ENCODE measurements around the gene EPN3. TPM values are rescaled to one million over a fixed set of nuclear protein-coding genes. Genes with fewer than 3 reads are reported as not detected.

The EPN3 gene
- total RNA-seq, 2 donors from 2014 or later: not detected

GRCh38 chr17:50558941-50559614 is 26.5 kb downstream of the EPN3 start:
- no peak for ATAC-seq (replicated peaks)
- Mint-ChIP-seq H3K27ac (no peak overlapping the region), H3K27me3 (peaks cover 26% of the 10 kb centered on the region), H3K36me3 (ENCODE audit: low read depth) (no peaks in the 10 kb centered on the region), H3K4me3 (peak overlapping the region; percentile 73), H3K9me3 (no peaks in the 10 kb centered on the region), H3K4me1 (peaks cover 6% of the 10 kb centered on the region)

DNA sequence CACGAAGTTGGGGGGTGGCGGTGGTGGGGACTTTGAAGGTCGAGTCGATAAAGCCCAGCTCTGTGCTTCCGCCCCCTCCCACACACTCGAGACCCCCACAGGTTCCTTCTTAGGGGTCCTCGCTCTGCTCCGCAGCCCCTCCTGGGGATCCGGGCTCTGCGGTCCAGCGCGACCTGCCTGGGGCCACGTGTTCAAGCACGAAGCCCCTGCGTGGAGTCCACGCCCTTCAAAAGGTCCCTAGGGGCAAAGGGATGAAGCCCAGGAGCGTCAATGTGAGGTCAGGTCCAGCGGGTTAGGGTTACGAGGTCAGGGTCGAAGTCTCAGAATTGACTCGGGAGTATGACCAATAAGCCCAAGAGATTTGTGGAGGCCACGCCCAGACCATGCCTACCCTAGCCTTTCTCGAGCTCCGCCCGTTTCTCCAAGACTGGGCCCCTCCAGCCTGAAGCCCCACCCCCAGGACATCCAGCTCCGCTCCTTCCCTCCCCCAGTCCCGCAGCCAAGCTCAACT is 27.2 kb downstream of the EPN3 start:
- H3K27me3 Mint-ChIP-seq: peaks cover 29% of the 10 kb centered on the region
- no peaks in the 10 kb centered on the region for H3K9me3 Mint-ChIP-seq
- H3K36me3 Mint-ChIP-seq (ENCODE audit: low read depth): no peaks in the 10 kb centered on the region
- H3K4me3 Mint-ChIP-seq: peak overlapping the region; percentile 73
- peak; percentile 38 for ATAC-seq (replicated peaks)
- no peak overlapping the region for H3K27ac Mint-ChIP-seq
- H3K4me1 Mint-ChIP-seq: peaks cover 2% of the 10 kb centered on the region

GRCh38 chr17:50560185-50560824 is 27.8 kb downstream of the EPN3 start, which contains the start of gene CACNA1G:
TSS of gene CACNA1G (plus strand) at chr17:50560715. CDS start at chr17:50561460, 745 bp downstream.
- ATAC-seq (replicated peaks): peak; percentile 96
- Mint-ChIP-seq H3K36me3 (ENCODE audit: low read depth) (no peaks in the 10 kb centered on the region), H3K27ac (no peak within 1 kb of the TSS), H3K4me3 (peak within 1 kb of the TSS; percentile 73), H3K4me1 (no peaks in the 10 kb centered on the region), H3K9me3 (no peaks in the 10 kb centered on the region), H3K27me3 (peaks cover 35% of the 10 kb centered on the region)

DNA sequence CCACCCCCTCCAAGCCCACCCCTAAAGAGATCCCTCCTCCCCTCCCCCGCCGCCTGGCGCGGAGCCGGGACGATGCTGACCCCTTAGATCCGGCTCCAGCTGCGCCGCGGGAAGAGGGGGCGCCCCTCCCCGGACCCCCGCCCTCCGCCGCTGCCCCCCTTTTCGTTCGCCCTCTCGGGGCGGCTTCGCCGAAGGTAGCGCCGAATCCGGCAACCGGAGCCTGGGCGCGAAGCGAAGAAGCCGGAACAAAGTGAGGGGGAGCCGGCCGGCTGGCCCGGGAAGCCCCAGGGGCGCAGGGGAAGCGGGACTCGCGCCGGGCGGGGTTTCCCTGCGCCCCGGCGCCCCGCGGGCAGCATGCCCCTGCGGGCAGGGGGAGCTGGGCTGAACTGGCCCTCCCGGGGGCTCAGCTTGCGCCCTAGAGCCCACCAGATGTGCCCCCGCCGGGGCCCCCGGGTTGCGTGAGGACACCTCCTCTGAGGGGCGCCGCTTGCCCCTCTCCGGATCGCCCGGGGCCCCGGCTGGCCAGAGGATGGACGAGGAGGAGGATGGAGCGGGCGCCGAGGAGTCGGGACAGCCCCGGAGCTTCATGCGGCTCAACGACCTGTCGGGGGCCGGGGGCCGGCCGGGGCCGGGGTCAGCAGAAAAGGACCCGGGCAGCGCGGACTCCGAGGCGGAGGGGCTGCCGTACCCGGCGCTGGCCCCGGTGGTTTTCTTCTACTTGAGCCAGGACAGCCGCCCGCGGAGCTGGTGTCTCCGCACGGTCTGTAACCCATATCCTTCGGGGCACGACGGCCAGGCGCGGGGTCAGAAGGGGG is 28.6 kb downstream of the EPN3 start:
- Mint-ChIP-seq H3K4me3 (no peak overlapping the region), H3K27me3 (peaks cover 42% of the 10 kb centered on the region)
- no peak for ATAC-seq (replicated peaks)

GRCh38 chr17:50561746-50562141 is 29.2 kb downstream of the EPN3 start:
- no peak for ATAC-seq (replicated peaks)

More for the DNA sequence above, 28.6 kb downstream of the EPN3 start:
- H3K4me1 Mint-ChIP-seq: peaks cover 5% of the 10 kb centered on the region
- no peaks in the 10 kb centered on the region for H3K9me3 Mint-ChIP-seq
- H3K36me3 Mint-ChIP-seq (ENCODE audit: low read depth): no peaks in the 10 kb centered on the region
- no peak overlapping the region for H3K27ac Mint-ChIP-seq

DNA sequence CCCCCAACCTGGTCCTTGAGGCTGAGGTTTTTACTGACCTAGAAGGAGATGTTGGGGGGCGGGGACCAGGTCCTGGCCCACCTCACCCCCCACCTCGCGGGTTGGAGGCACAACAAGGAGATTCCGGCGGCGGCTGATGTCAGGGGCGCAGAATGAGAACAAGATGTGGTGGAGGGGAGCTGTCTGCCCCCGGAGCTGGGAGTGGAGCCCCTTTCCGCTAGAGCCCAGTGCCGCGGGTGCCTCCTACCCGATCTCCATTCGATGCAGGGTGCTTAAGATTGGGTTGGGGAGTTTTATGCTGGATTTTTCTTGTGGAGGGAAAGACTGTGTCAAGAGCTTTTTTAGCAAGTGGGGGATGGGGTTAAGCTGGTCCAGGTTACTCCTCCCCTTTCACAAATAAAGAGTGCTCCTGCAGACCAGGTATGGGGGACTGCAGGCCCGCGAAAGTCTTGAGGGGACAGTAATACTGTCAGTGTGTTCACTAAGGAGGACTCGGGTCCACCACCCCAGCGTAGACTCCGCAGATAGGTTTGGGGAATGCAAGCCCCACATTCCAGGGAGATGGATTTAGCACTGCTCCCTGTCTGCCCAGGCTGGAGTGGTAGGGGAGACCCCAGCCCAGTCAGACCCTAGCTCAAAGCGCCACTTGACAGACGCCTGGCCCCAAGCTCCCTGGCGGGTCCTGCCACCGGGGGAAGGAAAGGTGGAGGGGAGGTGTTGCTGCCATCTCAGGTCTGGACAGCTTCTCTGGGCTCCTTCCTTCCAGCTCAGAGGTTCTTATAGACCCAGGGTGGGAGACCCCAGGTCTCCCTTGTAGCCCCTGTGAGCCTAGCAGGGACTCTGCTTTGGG is 29.9 kb downstream of the EPN3 start:
- Mint-ChIP-seq H3K36me3 (ENCODE audit: low read depth) (no peaks in the 10 kb centered on the region), H3K9me3 (no peaks in the 10 kb centered on the region), H3K4me3 (peak overlapping the region; percentile 13), H3K4me1 (peaks cover 5% of the 10 kb centered on the region), H3K27me3 (peaks cover 47% of the 10 kb centered on the region), H3K27ac (no peak overlapping the region)
- ATAC-seq (replicated peaks): no peak

More at GRCh38 chr17:50561746-50562141, 29.2 kb downstream of the EPN3 start:
- H3K4me1 Mint-ChIP-seq: peaks cover 5% of the 10 kb centered on the region
- H3K27me3 Mint-ChIP-seq: peaks cover 48% of the 10 kb centered on the region
- H3K4me3 Mint-ChIP-seq: no peak overlapping the region
- no peaks in the 10 kb centered on the region for H3K36me3 Mint-ChIP-seq (ENCODE audit: low read depth)
- no peak overlapping the region for H3K27ac Mint-ChIP-seq
- no peaks in the 10 kb centered on the region for H3K9me3 Mint-ChIP-seq

DNA sequence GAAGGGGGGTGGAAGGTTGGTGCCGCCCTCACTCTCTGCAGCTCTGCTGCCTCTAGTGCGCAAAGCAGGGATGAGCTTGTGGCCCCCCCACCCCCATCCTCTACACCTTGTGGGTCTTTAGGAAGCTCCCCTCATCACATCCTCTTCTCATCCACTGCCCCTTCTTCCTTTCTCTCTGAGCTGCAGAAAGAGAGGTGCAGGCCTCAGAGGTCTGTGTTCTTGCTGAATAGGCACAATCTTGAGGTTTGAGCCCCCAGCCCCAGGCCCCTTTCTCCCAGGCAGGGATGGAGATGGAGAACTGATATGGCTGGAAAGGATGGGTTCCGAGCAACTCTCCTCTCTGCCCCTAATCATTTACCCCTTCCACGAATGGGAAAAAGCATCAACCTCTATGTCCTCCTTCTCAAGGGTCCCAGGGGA is 30.6 kb downstream of the EPN3 start:
- Mint-ChIP-seq H3K4me1 (peaks cover 5% of the 10 kb centered on the region), H3K9me3 (no peaks in the 10 kb centered on the region), H3K36me3 (ENCODE audit: low read depth) (no peaks in the 10 kb centered on the region), H3K27me3 (peaks cover 43% of the 10 kb centered on the region), H3K4me3 (no peak overlapping the region), H3K27ac (no peak overlapping the region)
- ATAC-seq (replicated peaks): no peak

DNA sequence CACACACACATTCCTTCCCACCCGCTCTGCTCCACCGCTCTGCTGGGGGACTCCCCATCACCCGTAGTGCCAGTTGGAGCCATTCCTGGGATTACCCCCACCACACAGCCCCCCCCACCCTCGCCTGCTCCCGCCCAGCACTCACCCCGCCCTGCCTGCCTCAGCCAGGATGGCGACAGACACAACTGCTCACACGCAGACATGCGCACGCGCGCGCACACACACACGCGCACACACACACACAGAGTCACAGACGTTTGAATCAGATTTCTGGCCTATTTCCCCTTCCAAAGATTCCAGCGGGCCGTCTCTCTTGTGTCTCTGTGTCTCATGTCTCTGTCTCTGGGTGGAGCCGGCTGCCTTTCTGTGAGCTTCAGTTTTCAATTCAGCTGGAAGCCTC is 32.4 kb downstream of the EPN3 start:
- H3K9me3 Mint-ChIP-seq: no peaks in the 10 kb centered on the region
- ATAC-seq (replicated peaks): no peak
- H3K4me1 Mint-ChIP-seq: peaks cover 5% of the 10 kb centered on the region
- peaks cover 38% of the 10 kb centered on the region for H3K27me3 Mint-ChIP-seq
- no peaks in the 10 kb centered on the region for H3K36me3 Mint-ChIP-seq (ENCODE audit: low read depth)
- no peak overlapping the region for H3K27ac Mint-ChIP-seq
- no peak overlapping the region for H3K4me3 Mint-ChIP-seq

DNA sequence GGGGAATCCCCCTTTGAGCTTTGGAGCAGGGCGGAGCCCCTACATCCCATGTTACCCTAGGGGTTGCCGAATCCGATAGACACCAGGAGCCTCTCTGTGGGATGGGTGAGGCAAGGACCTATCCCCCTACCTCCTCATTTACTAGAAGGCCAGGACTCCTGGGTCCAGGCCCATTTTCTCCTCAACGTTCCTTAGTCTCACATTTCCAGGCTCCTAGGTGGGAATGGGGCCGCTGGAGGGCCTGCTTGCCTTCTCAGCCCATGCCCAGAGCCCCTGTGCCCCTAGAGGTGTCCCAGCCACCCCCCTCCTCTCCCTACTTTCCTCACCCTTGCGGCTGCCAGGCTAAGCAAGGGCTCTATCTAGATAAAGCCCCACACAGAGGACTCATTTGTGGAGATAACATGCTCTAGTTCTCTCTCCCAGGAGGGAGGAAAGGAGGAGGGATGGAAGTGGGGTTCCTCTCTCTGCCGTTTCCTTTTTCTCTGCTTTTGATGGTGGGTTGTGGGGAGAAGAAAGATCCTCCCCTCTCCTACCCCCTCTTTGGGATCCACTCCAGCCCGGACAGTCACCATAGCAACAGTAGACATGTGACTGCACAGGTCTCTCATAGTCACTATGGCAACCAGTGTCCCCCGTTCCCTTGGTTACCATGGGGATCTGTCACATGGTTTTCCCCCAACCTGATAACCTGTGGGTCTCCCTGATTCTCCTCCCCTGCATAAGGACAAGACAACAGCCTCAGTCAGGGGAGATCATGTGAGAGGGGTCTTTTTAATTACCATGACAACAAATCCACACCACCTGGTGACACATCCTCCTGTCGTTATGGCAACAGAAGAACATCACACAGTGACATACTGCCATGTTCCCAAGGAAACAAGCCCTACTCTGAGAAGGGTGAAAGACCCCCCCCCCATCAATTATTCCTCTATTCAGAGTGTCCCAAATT is 33.1 kb downstream of the EPN3 start:
- no peaks in the 10 kb centered on the region for H3K9me3 Mint-ChIP-seq
- peaks cover 38% of the 10 kb centered on the region for H3K27me3 Mint-ChIP-seq
- no peaks in the 10 kb centered on the region for H3K36me3 Mint-ChIP-seq (ENCODE audit: low read depth)
- H3K4me3 Mint-ChIP-seq: no peak overlapping the region
- H3K27ac Mint-ChIP-seq: peak overlapping the region; percentile 44
- H3K4me1 Mint-ChIP-seq: peaks cover 5% of the 10 kb centered on the region
- no peak for ATAC-seq (replicated peaks)

- H3K27ac Mint-ChIP-seq: no peak overlapping the region
- no peaks in the 10 kb centered on the region for H3K9me3 Mint-ChIP-seq
- no peak overlapping the region for H3K4me3 Mint-ChIP-seq
- H3K27me3 Mint-ChIP-seq: peaks cover 42% of the 10 kb centered on the region
- no peak for ATAC-seq (replicated peaks)
- peaks cover 5% of the 10 kb centered on the region for H3K4me1 Mint-ChIP-seq
- no peaks in the 10 kb centered on the region for H3K36me3 Mint-ChIP-seq (ENCODE audit: low read depth)
These were observed 34.4 kb downstream of the EPN3 start for GRCh38 chr17:50566886-50567285.

- H3K9me3 Mint-ChIP-seq: no peaks in the 10 kb centered on the region
- peaks cover 30% of the 10 kb centered on the region for H3K27me3 Mint-ChIP-seq
- H3K27ac Mint-ChIP-seq: no peak overlapping the region
- H3K4me3 Mint-ChIP-seq: no peak overlapping the region
- no peak for ATAC-seq (replicated peaks)
- H3K4me1 Mint-ChIP-seq: peaks cover 5% of the 10 kb centered on the region
- H3K36me3 Mint-ChIP-seq (ENCODE audit: low read depth): no peaks in the 10 kb centered on the region
These were observed 36.1 kb downstream of the EPN3 start for GRCh38 chr17:50568659-50569058.

DNA sequence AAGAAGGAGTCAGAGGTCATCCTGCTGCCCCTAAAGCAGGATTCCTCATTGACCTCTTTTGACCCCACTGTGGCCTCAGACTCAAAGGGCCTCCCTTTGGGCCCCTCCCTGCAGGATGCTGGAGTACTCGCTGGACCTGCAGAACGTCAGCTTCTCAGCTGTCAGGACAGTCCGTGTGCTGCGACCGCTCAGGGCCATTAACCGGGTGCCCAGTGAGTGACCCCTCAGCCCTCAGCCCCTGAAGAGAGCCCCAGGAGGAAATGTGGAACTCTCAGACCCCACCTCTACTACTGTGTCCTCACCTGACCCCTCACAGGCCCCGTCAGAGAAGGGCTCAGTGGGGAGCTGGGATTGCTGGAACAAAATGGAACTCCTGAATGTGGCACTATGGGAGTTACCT is 37.1 kb downstream of the EPN3 start:
- Mint-ChIP-seq H3K9me3 (no peaks in the 10 kb centered on the region), H3K4me1 (peaks cover 5% of the 10 kb centered on the region), H3K27ac (no peak overlapping the region), H3K36me3 (ENCODE audit: low read depth) (no peaks in the 10 kb centered on the region), H3K4me3 (no peak overlapping the region), H3K27me3 (peaks cover 24% of the 10 kb centered on the region)
- no peak for ATAC-seq (replicated peaks)

GRCh38 chr17:50570032-50570431 is 37.5 kb downstream of the EPN3 start:
- H3K4me3 Mint-ChIP-seq: no peak overlapping the region
- no peaks in the 10 kb centered on the region for H3K9me3 Mint-ChIP-seq
- peaks cover 19% of the 10 kb centered on the region for H3K27me3 Mint-ChIP-seq
- no peak overlapping the region for H3K27ac Mint-ChIP-seq
- no peak for ATAC-seq (replicated peaks)
- H3K36me3 Mint-ChIP-seq (ENCODE audit: low read depth): no peaks in the 10 kb centered on the region
- H3K4me1 Mint-ChIP-seq: peaks cover 5% of the 10 kb centered on the region
